HG03135 (cell line): ENCODE results near the gene IRS1.
"Not testable (repeated sequence)": the region's sequence is repeated elsewhere in the genome, so short reads cannot be mapped to it uniquely, and the experiment has no call there.

Source experiments
- ATAC-seq: cut with Tn5 transposase; IDR thresholded peaks from one replicate; pipeline ENCODE4 v1.9.1; 2021; ENCODE audit warnings: mild to moderate bottlenecking, moderate library complexity; ENCODE audit not compliant: unreplicated experiment

IRS1 gene, protein sequence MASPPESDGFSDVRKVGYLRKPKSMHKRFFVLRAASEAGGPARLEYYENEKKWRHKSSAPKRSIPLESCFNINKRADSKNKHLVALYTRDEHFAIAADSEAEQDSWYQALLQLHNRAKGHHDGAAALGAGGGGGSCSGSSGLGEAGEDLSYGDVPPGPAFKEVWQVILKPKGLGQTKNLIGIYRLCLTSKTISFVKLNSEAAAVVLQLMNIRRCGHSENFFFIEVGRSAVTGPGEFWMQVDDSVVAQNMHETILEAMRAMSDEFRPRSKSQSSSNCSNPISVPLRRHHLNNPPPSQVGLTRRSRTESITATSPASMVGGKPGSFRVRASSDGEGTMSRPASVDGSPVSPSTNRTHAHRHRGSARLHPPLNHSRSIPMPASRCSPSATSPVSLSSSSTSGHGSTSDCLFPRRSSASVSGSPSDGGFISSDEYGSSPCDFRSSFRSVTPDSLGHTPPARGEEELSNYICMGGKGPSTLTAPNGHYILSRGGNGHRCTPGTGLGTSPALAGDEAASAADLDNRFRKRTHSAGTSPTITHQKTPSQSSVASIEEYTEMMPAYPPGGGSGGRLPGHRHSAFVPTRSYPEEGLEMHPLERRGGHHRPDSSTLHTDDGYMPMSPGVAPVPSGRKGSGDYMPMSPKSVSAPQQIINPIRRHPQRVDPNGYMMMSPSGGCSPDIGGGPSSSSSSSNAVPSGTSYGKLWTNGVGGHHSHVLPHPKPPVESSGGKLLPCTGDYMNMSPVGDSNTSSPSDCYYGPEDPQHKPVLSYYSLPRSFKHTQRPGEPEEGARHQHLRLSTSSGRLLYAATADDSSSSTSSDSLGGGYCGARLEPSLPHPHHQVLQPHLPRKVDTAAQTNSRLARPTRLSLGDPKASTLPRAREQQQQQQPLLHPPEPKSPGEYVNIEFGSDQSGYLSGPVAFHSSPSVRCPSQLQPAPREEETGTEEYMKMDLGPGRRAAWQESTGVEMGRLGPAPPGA (N-terminal part only)

DNA sequence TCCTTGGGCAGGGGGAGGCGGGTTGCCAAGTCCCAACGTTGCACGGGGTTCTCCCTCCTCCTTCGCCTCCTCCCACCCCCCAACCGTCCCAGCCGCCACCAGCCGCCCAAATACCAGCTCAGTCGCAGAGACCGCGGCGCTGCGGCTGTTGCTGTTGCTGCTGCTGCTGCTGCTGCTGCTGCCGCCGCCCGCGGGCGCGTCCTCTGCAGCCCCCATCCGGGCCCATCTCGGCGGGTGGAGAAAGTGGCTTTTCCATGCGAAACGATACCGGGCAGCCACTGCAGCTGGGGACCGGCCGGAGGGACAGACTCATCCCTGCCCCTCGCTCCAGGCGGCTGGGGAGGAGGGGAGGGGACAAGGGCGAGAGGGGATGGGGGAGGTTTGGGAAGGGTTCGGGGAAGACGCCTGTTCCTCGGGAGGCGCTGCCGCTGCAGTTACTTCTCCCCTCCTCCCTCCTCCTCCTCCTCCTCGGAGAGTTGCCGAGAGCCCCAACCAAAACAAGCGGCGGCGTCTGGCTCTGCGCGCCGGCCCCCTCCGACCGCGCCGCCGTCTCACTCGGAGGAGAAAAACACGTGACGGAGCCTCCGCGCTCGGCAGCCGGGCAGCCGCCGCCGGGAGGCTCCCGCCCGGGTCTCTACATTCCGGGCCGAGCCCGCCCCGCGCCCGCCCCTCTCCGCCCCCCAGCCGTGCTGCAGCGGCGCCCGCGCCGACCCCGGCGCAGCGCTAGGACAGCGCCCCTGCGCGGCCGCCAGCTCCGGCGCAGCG lies at the start of gene IRS1:
Gene IRS1, minus strand, starts transcription at position 610 of the 765 bp plus-strand sequence. CDS start 1,082 bp downstream, outside the sequence.
- ATAC-seq: peak; percentile 36

DNA sequence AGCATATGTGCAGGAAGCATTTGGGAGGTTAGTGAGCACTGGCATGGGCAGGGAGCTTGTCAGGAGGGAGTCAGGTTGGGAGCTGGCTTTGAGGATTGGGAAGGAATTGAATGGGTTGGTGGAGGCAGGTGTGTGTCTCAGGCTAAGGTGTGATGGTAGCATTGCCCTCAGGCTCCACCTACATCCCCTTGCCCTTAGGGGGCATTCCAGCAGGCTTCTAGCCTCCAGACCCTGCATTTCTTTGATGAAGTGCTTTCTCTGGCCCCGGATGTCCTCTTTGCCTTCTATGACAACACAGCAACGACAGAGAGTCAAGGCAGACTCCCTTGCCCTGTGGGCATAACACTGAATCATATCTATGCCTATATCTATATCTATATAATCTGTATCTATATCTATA lies 49.7 kb upstream of the IRS1 start:
- no peak for ATAC-seq

DNA sequence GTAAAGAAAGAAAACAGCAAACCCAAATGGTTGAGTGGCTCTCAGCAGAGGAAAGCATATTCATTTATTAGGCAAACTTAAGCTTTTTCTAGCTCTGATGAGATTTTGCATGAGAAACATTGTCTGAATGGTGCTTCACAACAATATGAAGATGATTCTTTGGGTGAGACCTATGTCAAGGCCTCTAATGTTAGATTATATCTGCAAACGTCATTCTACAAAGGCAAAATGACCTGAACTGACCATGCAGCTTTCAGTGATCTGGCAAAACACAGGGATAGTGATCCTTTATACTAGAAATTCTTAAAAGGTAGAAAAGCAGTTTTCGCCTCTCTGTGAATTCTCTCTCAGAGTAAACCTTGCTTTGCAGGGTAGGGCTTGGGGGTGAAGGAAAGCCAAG lies 47.9 kb upstream of the IRS1 start:
- ATAC-seq: no peak

DNA sequence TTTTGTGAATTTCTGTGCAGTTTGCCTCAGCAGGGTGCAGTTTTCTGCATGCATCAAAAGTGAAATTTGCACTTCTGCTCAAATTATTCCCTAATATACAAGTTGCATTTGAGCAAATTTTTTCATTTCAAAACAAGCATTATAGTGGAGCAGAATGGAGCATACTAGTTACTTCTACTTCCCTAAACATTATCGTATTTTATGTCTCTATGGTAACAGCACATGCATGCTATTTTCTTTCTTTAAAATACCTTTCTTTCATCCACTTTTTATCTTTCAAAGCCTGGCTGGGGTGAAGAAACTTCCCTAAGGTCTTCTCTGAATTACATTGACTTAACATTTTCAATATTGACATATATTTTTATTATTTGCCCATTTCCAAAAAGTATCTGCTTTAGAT lies 47.5 kb upstream of the IRS1 start:
- ATAC-seq: no peak

DNA sequence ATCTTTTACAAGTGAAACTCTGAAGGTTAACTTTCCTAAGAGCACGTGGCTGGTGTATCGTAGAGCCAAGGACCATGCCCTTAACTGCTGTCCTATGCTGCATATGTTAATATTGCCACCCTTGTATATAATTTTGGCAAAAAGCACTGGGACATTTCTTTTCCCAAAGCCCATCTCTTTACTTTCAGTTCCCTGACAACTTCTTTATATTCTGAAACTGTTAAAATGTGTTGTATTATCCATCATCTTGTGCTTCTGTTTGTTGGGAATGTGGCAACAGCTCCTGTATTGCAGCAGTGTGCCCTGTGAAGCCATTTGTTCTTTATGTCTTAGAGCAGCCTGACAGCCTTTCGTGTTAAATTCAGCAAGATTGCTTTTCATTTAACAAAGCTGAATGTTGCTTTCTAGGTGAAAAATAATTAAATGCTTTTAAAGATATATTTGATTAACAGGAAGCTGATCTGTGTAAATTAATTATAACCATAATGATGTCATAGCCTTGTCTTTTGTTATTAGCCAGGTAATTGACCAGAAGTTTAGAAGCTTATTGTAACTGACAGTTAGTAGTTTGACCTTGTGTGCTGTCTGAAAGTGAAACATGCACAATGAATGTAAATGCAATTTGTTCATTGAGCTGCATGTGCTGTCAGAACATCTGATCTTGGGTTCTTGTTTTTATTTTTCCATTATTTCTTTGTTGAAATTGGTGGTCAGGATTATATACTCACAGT lies 45.9 kb upstream of the IRS1 start:
- peak; percentile 43 for ATAC-seq

DNA sequence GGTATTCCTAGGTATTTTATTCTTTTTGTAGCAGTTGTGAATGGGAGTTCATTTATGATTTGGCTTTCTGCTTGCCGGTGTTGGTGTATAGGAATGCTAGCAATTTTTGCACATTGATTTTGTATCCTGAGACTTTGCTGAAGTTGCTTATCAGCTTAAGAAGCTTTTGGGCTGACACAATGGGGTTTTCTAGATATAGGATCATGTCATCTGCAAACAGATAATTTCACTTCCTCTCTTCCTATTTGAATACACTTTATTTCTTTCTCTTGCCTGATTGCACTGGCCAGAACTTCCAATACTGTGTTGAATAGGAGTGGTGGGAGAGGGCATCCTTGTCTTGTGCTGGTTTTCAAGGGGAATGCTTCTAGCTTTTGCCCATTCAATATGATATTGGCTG lies 43.4 kb upstream of the IRS1 start:
- not testable (repeated sequence) for ATAC-seq

DNA sequence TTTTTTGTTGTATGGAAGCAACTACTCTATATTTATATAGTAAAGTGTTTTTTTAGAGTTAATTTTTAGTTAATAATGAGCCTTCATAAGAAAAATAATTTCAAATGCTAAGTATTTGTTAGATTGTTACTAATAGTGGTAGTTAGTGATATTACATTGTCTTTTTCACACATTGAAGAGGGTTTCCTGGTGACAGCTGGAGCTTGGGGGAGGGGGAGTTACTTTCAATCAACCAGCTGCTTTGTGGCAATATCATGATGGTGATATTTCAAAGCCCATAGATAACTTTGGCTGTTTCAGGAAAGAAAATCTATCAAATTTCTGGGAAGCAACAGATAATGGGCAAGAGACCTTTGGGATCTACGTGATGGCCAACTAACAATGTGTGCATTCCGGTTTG lies 40.3 kb upstream of the IRS1 start:
- ATAC-seq: no peak

DNA sequence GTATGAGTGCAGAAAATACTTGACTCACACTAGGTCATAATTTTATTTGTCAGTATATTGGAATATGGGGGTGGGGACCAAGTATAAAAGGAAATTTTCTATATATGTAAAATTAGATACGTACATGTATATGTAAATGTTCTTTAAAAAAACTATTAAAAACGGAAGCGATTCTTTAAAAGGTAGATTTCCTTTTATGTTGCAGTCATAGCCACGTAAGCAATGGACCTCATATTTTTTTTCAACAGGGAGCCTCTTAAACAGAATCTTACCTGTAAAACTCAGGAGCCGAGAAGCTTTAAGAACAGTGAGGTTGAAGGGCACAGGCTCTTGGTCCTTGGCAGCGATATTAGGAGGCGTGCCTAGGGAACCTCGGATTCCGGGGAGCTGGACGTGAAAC lies 39.5 kb upstream of the IRS1 start:
- no peak for ATAC-seq

DNA sequence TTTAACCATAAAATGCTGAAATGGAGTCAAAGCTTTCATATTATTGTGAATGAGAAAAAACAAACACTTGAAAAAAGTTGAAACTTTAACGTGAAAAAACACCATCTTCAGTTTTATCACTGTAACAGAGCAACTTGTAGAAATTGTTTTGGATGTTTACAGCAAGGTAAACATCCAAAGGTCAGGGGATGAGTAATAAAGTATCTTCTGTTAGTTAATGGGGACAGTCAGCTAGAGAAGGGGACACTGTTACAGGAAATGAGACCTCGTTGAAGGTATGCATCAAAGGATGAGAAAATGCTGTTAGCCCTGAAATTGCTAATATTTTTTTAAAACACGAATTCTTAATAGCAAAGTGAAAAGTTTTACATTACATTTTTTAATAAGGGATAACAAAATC lies 39.1 kb upstream of the IRS1 start:
- ATAC-seq: no peak

DNA sequence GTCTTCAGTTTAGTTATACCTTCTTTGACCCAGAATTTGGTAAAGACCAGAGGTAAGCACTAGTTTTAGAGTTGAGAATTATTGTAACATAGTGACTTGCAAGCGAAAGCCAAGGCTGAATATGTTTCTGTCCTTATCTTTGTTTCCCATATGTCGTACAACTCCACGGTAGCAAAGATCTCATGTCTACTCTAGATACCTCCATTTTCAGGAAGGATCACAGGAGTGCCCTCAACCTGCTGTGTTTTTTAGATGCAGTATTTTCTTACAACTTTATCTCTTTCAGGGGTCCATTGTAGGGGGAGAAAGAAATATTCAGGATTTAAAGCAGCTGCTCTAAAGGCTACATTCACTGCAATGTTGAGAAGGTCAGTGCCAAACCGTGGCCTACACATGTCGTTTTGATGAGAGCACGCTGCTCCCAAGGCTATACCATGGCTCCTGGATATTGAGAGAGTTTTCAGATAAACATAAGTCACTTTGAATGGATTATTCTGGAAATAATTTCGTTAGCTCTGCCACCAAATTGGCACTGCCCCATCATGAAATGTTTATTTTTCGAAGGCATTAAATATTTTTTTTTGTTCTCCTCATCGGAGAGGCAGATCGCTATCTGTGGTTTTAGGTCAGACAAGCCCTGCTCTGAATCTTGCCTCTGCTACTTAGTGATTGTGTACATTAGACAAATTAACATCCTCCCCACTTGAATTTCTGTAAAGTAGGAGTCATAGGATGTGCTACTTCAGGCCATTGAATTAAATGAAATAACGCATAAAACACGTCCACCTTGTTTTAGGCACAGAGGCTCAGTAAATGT lies 38.4 kb upstream of the IRS1 start:
- no peak for ATAC-seq

DNA sequence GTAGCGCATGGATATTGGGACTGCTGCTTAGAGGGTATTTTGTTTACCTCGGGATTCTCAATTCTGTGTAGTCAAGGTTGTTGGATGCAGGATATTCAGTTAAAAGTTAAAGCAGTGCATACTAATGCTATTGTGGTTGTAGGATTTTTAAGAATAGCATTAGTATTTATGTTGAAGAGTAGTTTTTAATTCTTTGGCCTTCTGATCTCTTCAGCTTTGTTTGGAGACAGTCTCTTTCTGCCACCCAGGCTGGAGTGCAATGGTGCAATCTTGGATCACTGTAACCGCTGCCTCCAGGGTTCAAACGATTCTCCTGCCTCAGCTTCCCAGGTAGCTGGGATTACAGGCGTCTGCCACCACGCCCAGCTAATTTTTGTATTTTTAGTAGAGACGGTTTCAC lies 37.7 kb upstream of the IRS1 start:
- no peak for ATAC-seq

DNA sequence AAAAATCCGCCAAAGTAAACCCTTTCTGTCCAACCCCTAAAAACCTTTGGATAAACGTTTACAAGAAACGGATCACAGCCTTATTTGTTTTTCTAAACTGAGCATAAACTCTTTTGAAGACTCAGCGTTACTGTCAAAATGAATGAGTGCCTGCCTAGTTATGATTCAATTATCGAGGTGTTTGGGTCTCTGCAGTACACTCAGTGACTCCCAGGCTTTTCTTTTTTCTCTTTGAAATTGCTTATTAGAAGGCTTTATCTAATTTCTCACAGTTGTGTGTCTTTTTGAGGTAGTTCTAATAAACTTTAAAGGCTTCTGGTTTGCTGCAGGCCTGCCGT lies 36.9 kb upstream of the IRS1 start:
- ATAC-seq: peak; percentile 9

DNA sequence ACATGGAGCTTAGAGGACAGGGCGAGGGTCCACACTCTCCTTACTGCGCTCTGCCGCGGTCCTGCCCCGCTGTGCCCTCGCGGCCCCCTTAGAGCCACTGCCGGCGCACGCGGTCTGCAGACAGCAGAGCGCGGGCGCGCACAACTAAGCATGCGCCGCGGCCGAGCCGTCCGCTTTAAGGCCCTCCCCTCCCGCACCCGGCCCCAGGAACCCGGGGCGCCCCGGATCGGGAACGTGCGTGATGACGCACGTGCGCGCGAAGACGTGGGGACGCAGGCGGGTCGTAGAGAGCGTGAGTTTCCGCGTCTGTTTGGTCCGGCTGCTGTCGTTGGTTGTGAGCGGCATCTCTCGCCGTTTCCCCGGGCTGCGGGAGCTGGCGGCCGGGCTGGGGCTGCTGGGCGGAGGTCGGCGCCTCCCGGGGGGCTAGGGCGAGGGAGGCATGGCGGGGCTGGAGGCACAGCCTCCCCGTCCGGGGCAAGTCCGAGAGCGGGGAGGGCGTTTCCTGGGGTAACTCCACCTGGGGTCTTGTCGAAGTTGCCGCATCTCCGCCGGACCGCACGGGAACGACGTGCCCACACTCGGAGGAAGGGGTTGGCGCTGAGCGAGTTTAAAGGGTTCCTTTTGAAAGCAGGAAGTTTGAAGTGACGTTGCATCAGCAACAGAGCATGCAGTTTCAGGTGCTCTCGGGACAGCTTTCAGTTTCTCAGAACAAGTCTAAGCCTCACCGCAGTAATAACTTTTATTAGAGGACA lies 36.4 kb upstream of the IRS1 start, which contains the start of gene RHBDD1:
Gene RHBDD1, plus strand, starts transcription at position 259 of the 752 bp plus-strand sequence. CDS start 28,640 bp downstream, outside the sequence.
- peak; percentile 86 for ATAC-seq

DNA sequence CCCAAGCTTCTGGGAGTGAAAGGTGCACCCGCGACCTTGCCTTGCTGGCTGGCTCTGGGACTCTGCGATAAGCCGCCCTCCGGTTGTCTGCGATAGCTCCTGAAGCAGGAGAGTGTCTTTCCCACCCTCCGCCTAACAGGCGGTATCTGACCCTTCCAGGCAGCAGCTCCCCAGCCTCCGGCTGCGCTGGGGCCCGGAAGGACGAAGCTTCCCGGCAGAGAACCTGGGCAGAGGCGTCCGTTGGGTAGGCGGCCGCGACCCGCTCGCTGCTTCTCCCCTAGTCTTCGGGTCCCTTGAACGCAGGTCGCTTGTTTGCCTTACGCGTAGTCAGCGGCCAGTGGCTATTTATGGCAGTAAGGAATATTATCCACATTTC lies 35.8 kb upstream of the IRS1 start:
- ATAC-seq: peak; percentile 19

DNA sequence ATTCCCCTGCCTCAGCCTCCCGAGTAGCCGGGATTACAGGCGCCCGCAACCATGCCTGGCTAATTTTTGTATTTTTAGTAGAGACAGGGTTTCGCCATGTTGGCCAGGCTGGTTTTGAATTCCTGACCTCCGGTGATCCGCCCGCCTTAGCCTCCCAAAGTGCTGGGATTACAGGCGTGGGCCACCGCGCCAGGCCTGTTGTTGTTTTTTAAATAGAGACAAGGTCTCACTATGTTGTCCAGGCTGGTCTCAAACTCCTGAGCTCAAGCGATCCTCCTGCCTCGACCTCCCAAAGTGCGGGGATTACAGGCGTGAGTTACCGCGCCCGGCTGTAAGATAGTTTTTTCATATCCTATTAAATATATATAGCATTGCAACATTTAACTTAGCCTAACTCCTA lies 35.3 kb upstream of the IRS1 start:
- ATAC-seq: not testable (repeated sequence)

DNA sequence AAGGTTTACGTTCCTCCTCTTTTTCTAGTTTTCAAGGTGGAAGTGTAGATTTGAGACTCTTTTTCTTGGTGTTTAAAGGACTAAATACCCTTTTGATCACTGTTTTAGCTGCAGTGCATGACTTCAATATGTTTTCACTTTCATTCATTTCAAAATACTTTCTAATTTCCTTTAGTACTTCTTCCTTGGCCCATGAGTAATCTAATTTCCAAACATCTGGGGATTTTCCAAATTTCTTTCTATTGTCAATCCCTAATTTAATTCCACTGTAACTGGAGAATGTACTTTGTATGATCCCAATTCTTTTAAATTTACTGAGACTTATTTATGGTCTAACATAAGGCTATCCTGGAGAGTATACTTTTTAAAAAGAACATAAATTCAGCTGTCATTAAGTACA lies 32.4 kb upstream of the IRS1 start:
- no peak for ATAC-seq

DNA sequence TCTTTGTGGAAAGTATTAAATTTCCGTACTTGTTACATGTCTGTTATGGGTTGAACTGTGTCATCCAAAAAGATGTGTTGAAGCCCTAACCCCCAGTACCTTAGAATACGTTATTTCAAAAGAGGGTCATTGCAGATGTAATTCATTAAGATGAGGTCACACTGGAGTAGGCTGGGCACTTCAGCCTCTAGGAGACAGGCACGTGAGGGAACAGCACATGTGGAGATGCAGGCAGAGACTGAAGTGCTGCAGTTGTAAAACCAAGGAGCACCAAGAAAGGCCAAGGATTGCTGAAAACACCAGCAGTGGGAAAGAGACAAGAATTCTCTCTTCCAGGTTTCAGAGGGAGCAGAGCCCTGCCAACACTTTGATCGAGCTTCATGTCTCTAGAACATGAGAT lies 31.6 kb upstream of the IRS1 start:
- no peak for ATAC-seq

DNA sequence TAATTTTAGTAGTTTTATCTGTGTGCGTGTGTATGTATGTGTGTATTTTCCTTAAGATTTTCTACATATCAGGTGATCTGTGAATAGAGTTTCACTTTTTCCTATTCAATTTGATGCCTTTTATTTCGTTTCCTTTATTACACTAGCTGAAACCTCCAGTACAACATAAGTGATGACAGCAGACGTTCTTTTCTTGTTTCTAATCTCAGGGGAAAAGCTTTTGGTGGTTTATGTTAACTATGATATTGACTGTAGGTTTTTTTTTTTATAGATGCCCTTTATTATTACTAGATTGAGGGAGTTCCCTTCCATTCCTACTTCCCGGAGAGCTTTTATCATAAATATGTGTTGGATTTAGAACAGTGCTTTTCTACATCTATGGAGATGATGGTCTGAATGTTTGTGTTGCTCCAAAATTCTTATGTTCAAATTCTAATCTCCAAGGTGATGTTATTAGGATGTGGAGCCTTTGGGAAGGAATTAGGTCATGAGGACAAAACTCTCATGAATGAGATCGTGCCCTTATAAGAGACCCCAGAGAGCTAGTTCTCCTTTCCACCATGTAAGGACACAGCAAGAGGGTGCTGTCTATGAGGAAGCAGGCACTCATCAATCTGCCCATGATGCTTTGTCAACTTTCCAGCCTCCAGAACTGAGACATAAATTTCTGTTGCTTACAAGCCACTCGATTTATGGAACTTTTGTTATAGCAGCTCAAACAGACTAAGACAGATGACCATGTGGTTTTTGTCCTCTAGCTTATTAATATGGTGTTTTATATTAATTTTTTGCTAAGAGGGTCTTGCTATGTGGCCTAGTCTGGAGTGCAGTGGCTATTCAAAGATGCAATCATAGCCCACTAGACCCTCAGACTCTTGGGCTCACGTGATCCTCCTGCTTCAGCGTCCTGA lies 30.4 kb upstream of the IRS1 start:
- ATAC-seq: no peak
